Stimulated activated CD8-positive, alpha-beta memory T cell treated with anti-CD3 and anti-CD28 coated beads, Interleukin-7, amount 100 ng/mL, for 4 hours (primary cell): ENCODE results near the gene FEM1B.
"Not testable (repeated sequence)": the region's sequence is repeated elsewhere in the genome, so short reads cannot be mapped to it uniquely, and the experiment has no call there.

Experiments used
- DNase-seq, 2 donors: peaks; one replicate each; pipeline ENCODE4 v3.0.0-alpha.2; 2020; ENCODE audit warnings: low read depth in 2 of 2

FEM1B gene

DNA sequence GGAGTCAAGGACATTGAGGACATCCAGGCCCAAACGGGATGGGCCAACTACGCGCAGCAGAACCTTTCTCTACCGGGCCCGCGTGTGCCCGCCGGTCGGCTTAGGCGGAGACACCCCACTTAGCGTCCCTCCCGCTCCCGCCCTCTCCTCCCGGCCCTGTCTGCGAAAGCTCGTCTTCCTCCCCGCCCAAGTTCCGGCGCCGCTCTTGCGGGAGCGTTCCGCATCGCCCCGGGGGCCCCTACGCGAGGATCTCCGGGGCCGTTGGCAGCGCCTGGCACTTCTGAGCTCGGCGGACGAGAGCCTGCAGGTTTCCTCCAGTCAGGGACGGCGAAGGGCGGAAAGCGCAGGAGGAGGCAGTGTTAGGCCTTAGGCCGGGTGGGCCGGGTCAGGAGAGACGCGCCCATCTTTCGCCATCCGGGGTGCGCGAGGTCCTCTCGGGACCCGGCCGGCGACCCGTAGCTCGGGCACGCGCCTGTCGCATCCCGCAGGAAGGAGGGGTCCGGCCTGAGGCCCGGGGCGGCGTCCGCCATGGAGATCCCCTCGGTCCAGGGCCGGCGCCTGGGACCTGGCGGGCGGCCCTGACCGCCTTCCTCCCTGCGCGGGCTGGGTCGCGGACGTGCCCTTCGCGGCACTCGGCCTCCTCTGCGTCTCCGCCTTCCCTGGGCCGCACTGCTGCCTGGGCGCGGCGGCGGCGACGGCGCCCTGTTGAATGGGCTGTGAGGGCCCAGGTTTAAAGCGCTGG is at the start of gene FEM1B:
FEM1B (plus strand) TSS at position 143 of the 742 bp plus-strand sequence. CDS start 673 bp downstream, outside the sequence.
- DNase-seq = peak; percentile 71 to 83

DNA sequence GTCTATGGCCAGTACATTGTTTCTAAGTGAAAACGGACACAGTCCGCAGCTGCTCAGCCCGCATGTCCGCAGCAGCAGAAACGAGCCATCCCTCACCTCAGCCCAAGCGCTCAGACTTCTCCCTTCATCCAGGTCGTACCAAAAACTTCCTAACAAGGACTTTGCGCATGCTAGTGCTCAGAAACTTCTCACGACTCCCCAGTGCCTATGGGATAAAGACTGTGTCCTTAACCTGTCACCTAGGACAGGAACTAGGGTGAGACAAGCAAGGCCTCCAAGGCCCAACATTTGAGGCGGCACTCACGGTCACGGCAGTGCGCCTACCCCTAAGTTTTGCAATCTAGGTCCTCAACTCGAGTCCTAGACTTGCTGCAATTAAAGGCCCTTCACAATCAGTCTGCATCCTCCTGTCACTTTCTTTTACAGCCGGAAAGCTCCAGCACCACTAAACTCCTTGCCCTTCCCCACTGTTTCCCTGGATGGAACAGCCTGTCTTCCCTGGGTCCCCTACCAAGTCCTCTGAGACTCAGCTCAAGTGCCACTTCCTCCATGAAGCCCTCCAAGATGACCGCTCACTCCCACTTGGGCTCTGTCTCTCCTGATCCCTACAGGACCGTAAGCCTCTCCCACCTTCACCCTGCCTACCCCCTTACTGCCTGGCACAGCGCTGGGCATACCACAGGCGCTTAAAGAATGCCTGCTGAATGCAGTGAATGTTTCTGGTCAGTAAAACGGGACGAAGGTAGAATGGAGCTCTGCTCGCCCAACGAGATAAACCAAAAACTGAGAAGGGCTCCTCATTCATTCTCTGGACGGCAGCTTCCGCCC is 49.2 kb upstream of the FEM1B start:
- no peak for DNase-seq

DNA sequence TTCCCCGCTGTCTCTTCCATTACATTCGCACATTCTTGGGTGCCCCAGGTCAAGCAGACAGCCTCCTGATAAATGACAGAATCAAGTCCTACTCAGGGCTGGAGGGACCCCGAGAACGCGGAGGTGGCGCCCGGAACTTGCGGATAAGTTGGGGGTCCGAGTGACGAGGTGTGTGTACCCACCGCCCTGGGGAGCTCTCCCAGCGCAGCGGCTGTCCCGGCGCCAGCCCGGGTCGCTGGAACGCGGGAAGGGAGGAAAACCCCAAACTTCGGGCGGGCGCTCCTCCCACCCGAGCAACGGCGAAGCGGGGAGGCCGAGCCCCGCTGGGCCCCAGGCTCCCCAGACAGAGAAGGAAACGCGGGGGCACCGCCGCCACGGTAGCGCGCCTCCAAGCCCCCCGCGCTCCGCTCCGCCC is 48.6 kb upstream of the FEM1B start:
- no peak for DNase-seq

DNA sequence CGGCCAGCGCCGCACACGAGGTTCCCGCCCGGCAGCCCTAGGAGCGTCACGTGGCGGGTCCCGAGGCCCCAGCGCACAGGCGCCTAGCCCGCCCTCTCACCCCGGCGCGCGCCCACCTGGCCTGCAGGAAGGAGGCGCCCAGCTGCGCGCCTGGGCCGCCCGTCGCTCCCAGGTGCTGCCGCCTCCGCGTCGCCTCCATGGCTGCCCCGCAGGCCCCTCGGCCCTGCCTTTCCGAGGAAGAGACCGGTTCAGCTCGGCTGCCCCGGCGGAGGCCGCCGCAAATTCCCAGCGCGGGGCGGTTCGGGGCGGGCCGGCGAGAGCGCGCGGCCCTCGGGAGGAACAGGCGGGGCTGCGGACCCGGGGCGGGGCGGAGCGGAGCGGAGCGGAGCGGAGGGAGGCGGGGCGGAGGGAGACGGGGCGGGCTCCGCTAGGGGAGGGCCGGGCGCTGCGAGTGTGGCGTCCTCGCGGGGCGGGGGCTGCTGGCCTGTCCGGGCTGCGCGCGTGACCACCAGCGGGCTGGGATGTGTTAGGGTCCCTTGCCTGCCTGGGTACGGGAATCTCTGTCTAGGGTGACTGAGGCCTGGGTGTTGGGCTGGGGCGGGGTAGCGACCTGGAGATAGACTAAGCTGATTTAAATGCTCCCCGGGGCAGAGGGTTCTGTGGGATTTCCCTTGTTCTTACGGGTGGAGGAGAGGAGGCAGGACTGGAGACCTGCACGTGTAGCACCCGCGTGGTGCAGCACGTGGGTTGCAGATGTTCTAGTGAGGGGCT is 48.0 kb upstream of the FEM1B start, which contains the start of gene CLN6:
CLN6 (minus strand) TSS at position 343 of the 771 bp plus-strand sequence; CDS start at position 199, 144 bp downstream.
- DNase-seq = peak; percentile 63 to 87

DNA sequence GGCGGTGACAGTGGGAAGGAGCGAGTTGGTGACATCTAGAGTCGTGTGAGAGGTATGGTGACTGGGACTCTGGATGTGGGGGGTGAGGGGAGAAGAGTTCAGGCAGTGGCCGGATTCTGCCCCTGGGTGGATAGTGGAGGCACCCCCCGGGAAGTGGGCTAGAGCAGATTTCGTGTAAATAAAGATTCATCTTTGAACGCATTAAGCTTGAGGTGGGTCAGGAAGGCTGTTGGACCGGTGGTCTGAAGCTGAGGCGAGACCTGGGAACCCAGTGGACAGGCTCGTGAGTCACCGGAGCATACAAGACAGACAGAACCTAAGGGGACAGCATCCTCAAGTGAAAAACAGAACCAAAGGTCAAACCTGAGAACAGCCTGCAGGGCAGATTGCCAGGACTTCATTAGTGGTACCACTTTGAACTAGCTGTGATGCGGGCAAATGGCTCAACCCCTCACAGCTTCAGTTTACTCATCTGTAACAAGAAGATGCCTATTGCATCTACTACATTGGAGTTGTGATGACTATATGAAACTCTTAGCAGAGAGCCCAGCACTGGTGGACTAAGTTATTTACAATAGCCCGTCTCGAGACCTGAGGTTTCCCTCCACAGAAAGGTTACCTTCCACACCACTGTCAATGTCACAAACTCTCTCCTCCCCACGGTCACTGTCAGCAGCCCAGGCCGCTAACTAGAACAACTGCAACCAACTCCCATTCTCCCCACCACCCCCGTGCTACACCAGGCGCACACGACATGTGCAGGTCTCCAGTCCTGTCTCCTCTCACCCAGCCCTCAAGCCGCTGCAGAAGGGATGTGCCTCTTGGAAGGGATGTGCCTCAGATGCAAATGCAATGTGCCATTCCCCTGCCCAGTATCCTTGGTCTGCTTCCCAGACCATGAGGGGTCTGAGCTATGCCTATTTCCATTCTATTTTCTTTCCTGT is 47.1 kb upstream of the FEM1B start:
- DNase-seq = no peak

DNA sequence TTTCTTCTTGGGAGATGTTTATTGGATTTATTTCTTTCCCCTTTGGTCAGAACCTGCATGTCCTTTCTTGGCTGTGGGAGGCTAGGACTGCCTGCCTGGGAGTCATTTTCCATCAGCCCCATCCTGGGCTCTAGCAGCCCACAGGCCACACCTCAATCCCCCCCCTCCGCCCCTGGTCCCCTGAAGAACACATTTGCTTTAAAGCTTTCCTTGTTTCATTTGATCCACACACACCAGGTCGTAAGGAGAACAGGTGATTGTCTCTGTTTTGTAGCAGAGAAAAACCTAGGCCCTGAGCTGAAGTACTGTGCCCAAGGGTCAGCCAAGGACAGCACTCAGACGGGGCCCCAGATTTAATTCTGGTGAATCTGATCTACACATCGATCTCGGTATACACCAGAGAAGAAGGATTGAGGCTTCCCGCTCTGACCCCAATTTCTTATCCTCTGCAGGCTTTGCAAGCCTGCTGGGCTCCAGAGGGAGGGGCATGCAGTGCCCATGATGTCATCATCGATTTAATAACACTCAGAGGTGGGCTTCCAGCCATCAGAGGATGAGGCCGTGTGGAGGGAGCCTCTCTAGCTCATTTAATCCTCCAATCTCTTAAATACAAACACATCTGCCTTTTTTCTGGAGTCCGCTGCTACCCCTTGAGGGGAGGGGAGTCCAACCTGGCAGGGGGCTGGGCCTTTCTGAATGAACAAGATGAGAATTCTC is 46.3 kb upstream of the FEM1B start:
- DNase-seq = no peak

DNA sequence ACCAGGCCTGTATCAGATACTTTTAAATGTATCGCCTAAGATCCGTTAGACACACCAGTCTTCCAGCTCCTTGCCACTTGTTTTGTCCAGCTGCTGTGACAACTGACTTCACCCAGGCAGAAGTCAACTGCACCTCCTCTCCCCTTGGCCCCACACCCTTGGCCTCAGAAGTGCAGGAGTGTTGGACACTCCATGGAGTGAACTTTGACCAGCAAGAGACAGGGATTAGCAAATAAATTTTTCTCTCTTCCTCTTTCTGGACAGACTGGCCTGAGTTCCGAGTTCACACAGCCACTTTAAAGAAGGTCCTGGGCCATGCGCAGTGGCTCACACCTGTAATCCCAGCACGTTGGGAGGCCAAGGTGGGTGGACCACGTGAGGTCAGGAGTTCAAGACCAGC is 45.1 kb upstream of the FEM1B start:
- DNase-seq = no peak

DNA sequence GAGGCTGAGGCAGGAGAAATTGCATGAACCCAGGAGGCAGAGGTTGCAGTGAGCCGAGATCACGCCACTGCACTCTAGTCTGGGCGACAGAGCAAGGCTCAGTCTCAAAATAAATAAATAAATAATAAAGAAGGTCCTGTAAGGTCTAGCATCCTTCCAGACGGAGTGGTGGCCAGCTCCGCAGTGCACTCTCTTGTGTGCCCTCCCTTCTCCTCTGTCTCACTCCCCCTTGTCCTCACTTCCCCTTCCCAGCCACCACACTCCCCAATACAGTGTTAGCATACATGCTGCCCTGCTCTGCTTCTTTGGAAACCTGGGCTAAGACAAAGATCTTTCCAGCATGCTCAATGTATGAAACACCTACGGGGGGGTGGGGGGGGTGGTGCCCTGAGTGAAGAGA is 44.6 kb upstream of the FEM1B start:
- no peak for DNase-seq

DNA sequence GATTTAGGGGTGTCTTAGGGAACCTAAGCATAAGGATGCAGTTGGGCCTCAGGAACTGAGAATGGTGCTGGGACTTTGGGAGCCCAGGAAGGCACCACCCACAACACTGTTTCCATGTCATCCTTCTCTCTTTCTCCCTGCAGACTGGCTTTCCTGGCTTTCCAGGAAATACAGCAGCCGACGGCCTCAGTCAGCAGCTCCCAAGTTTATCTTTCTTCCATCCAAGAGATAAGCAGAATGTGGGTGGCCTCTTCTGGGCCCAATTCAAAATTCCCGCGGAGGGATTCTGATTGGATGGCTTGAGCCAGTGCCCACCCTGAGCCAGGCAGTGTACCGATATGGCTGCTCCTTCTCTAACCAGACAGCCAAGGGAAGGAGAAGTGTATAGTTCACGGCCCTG is 43.5 kb upstream of the FEM1B start:
- DNase-seq = no peak

DNA sequence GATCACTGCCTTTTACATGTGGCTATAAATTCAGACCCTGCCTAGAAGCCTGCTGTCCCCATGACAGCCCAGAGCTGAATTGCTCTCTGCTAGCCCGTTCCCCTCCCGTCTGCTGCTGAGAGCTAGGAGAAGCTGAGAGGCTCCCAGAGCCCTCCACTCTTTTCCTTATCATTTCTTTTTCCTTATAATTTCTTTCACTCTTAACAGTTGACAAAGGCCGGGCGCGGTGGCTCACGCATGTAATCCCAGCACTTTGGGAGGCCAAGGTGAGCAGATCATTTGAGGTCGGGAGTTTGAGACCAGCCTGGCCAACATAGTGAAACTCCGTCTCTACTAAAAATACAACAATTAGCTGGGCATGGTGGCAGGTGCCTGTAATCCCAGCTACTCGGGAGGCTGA is 43.0 kb upstream of the FEM1B start:
- not testable (repeated sequence) for DNase-seq

DNA sequence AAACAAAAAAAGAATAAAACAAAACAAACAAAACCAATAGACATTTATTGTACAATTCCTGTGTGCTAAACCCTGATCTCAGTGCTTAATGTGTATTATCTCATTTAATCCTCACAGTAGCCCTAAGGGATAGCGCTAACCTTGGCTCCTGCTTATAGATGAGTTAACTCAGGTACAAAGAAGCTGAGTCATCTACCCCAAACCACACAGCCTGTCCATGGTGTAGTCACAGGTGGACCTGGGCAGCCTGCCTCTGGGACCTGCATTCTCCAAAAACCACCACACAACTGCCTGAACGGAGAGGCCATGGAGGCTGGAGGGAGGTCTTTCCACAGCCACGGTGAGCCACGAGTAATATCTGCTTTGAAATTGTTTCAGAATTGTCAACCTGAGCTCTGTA is 42.5 kb upstream of the FEM1B start:
- no peak for DNase-seq

DNA sequence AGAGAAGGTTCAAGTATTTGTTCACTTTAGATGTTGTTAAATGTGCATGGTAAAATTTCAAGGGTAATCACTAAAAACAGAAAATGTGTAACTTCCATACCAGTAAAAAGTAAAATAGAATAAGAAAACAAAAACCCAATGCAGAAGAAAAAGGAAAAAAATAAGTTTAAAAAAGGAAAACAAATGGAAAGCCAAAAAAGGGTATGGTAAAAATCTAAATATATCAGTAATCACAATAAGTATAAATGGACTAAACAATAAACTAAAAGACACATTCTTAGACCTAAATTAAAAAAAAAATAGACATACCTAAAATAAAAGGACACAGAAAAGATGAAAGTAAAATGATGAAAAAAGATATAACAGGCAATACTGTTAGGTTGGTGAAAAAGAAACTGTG is 38.5 kb upstream of the FEM1B start:
- DNase-seq = no peak

DNA sequence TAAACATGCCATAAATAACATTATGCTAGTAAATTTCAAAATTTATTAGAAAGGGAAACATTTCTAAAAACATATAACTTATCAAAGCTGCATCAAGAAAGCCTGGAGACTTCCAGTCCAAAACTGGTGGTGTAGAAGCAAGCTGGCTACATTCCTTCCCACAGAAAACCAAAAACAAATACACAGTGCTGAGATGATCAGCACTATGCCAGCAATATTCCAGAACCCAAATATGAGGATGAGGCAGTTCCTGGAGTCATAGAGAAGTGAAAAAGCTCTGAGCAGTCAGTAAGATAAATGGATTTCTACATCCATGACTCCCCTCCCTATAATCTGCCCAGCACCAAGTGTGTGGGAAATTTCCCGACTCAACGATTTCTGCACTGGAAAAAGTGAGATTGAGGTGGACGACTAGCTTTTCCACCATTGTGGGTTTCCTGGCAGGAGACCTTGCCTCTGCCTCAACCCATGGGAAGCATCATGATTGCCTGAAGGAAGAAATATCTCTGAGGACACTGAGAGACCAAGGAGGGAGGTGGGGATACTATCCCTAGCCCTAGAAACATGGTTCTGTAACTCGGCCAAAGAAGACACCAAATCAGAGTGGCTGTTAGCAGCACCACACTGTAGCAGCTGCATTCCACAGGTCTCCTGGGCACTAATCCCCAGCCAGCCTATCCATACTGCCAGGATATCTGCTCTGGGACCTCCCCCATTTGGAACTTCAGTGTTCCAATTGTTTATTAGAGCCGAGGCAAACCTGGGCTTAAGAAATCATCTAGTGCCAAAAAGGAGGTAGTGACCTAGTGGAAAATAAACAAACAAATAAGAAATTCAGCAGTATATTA is 36.2 kb upstream of the FEM1B start:
- no peak for DNase-seq

DNA sequence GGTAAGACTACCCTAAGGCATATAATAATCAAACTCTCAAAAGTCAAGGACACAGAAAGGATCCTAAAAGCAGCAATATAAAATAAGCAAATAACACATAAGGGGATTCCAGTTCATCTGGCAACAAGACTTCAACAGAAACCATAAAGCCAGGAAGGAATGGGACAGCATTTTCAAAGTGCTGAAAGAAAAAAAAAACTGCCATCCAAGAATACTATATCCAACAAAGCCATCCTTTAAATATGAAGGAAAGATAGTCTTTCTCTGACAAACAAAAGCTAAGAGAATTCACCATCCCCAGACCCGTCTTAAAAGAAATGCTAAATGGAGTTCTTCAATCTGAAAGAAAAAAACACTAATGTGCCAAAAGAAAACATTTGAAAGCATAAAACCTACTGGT is 33.3 kb upstream of the FEM1B start:
- DNase-seq = no peak

DNA sequence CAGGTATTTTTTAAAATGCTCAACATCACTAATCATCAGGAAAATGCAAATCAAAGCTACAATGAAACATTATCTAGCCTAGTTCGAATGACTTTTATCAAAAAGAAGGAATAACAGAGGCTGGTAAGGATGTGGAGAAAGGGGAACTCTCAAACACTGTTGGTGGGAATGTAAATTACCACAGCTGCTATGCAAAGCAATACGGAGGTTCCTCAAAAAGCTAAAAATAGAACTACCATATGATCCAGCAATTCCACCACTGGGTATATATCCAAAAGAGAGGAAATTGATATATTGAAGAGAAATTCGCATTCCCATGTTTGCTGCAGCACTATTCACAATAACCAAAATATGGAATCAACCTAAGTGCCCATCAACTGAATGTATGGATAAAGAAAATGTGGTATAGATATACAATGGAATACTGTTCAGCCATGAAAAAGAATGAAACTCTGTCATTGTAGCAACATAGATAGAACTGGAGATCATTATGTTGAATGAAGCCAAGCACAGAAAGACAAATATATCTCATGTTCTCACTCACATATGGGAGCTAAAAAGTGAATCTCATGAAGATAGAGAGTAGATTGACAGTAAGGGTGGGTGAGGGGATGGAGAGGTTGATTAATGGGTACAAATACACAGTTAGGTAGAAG is 28.4 kb upstream of the FEM1B start:
- no peak for DNase-seq

DNA sequence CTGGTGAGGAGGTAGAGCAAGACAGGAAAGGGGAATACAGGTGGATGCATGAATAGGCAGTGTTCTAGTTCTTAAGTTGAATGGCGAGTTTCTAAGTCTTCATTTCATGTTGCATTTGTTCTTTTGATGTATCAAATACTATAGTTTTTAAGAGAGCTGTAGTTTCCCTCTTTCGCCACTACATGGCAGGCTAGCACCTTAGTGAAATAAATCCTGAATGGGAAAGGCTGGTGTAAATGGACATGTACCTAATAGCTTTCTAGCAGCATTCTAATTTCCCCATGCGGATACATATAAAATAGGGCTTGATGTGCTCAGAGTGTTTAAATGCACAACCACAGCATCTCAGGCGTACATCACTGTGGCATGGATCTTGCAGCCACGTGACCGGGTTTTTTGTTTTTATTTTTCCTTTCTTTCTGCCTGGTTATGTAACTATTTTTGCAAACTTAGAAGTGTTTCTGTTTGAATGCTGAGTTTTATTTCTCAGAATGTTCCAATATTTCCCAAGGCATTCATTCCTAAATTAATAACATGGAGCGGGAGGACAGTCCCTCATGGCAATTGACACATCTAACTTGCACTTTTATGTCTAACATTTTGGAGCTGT is 24.5 kb upstream of the FEM1B start:
- DNase-seq = no peak

DNA sequence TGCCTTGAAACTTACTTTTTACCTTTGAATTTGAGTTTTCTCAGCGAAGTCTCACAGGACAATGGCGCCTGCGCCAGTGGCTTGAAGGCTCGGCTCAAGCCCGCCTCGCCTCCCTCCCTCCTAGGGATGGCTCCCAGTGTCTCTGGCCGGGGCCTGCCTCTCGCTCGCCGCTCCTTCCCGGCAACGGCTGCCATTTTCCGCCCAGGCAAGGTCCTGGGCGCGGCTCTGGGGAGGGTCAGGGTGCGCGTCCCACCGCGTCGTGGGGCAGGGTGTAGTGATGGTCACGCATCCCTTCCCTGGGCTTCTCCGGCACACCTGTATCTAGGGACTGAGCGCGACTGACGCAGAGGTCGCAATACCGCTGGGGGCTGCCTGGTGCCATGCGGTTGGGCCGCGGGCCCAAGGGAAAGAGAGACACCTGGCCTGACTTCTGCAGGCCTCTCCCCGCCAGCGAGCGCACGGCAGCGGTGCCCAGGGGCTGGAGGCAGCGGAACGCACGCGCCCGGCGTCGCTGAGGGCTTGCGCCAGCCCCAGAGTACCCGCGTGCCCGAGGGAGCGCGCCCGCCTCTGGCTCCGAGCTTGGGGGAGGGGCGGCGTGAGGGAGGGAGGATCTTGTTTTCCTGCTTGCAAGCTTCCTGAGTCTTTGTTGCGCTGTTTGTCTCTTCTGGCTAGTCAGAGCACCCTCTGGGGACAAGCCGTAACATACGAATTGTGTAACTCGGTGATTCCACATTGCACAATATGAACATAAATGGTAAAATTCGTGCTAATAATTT is 20.7 kb upstream of the FEM1B start:
- DNase-seq = peak in 1 of 2 donors; percentile 59

DNA sequence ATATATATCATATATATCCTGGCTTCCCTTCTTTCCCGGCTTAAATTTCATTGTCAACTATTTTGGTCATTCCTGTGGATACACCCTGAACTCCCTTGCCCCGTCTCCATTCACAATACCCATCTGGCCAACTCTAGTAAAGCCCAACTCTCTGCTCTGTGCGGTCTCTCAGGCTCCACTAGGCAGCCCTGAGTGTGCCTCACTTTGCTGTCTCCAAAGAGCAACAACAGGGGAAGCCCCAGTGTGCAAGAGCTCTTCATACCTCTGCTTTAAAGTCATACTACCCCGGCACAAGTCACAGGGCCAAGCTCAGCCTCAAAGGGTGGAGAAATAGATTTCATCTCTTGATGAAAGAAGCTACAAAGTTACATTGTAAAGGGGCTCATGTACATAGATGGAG is 18.9 kb upstream of the FEM1B start:
- no peak for DNase-seq
